ENCODE results near the gene NEGR1.

DNA sequence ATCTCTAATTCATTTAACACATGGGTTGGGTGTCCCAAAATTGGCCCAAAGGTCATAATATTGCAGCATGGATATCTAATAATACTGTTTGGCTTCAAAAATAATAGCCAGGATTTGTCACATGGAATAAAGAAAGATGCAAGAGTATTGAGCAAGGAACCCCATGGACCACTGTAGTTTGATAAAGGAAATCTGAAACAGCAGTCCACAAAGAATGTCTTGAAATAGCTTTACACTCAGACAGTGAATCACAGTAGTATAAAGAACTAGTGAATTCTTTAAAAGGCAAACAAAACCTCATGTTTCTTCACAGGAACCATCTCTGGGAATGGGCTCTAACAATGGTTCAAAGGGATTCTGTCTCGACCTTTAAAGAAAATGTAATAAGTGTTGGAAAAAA, 625.4 kb downstream of the NEGR1 start:
- no peak for TF ChIP-seq EZH2 (IDR thresholded peaks at IDR 0.05; ENCODE audit: low read depth)
- TF ChIP-seq, protein P1, sequence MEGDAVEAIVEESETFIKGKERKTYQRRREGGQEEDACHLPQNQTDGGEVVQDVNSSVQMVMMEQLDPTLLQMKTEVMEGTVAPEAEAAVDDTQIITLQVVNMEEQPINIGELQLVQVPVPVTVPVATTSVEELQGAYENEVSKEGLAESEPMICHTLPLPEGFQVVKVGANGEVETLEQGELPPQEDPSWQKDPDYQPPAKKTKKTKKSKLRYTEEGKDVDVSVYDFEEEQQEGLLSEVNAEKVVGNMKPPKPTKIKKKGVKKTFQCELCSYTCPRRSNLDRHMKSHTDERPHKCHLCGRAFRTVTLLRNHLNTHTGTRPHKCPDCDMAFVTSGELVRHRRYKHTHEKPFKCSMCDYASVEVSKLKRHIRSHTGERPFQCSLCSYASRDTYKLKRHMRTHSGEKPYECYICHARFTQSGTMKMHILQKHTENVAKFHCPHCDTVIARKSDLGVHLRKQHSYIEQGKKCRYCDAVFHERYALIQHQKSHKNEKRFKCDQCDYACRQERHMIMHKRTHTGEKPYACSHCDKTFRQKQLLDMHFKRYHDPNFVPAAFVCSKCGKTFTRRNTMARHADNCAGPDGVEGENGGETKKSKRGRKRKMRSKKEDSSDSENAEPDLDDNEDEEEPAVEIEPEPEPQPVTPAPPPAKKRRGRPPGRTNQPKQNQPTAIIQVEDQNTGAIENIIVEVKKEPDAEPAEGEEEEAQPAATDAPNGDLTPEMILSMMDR (conservative IDR thresholded peaks at IDR 0.05): no peak

All from PC-9 (cell line).